GM18519 (cell line): ENCODE results near the gene ATP1A2.

Experiments
- ATAC-seq: cut with Tn5 transposase; IDR thresholded peaks from one replicate; pipeline ENCODE4 v1.9.1; 2021; ENCODE audit warnings: mild to moderate bottlenecking, moderate library complexity; ENCODE audit not compliant: unreplicated experiment, low FRiP score

The ATP1A2 gene

GRCh38 chr1:160115545-160116282 is at the start of gene ATP1A2:
ATP1A2 (plus strand) TSS chr1:160115759; CDS start chr1:160115862, 103 bp downstream.
- ATAC-seq: no peak

- ATAC-seq: no peak
Measured at GRCh38 chr1:160066829-160067745, 48.5 kb upstream of the ATP1A2 start.

DNA sequence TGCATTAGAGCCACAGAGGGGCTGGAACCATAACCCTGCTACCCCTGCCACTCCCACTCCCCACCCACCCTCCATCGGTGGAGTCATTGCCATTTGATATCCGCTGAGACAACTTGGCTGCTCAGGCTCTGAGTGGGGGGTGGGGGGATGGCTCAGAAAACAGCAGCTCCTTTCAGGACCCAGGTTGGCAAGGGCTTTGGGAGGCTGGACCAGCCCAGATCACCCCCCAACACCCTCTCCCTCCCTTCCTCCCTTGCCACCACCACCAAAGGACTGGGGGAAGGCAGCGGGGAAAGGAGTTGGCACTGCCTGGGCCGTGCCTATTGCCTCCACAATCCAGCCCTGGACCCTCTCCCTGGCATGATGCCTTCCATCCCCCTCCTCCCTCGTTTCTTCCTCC is 47.3 kb upstream of the ATP1A2 start:
- ATAC-seq: no peak

DNA sequence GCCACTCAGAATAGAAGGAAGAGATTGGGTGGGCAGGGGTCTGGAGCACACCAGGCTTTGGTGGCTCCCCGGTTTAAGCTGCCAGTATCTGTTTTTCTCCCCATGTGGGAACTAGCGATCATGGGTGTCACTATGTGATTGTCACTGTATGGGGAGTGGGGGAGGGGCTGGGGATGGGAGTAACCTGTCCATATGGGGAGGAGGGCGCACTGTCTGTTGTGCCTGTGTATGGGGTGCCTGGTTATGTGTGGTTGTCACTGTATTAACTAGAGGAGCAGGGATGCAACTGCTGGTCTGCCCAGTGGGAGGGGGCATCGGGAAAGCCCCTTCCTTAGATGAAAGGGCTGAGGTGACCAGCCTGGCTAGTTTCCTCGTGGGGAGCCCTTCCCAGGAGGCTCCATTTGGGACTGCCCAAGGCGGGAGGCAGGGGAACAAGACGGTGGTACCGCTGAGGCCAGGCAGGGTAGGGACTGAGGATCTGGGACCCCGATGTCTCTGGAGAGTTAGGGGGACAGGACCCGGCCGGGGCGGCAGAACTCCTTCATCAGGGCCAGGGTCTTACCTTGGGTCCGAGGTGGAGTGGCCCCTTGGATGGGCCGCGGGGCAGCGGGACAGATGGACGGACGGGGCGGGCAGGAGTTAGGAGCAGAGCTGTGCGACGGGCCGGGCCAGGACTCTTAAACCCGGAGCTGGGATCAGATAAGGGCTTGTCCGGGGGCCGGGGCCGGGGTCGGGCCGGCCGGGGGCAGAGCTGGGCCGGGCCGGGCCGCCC is 45.9 kb upstream of the ATP1A2 start, which contains the start of gene KCNJ10:
Gene KCNJ10 (minus strand): TSS at position 701 of the 772 bp plus-strand sequence. CDS start 27,628 bp downstream, outside the sequence.
- ATAC-seq: no peak

DNA sequence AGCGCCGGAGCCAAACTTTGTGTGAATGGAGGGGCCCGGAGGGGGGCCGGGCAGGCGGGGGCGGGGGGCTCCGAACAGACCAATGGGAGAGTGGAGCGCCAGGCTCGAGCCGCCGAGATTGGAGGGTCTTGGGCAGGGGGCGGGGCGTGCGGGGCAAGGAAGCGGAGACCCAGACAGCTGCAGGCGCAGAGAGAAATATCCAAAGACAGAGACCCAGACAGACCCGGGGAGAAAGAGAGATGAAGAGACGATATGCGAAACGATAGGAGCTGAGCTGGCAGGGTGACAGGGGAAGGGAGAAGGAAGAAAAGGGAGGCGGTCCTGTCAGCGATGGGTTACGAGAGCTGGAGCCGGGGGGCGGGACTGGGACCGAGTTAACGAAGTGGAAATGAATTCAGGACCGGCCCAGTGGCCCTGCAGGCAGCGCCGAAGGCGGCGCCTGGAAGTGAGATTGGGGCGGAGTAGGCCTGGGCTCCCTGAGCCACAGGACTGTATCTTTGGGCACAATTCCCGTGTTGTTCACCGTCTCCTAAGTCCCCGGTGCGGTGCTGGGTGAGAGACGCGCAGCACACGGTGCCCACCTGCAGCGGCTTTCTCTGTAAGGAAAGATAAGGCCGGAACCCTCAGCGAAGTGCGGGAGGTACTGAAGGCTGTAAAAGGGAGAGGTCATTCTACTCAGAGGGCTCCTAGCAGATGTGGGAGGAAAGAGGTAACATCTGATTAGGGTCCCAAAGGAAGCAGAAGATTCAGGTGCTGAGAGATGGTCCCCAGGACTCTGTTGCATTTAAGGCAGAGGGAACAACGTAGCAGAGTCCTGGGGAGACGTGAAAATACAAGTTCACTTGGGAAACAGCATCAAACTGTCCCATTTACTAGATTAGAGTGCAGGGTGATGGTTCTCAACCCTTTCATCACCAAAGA is 45.1 kb upstream of the ATP1A2 start:
- no peak for ATAC-seq

DNA sequence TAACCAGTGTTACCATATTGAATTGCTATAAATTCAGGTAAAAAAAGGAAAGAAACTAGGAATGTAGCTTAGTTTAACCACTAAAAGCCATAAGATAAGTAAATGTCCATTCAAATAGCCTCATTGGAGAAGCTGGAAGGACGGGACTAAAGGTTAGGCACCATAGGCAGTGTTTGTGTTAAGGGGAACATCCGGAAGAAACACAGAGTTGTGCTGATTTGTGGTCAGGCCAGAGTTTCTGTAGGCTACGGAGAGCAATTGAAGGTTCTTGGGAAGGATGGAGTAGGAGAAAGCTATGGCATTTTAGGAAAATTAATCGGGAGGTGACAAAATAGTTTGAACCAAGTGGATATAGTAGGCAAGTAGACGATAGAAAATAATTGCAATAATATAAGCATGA is 44.3 kb upstream of the ATP1A2 start:
- ATAC-seq: no peak

- ATAC-seq: no peak
Measured at GRCh38 chr1:160074865-160075264, 40.7 kb upstream of the ATP1A2 start.

- no peak for ATAC-seq
Measured at GRCh38 chr1:160075836-160076235, 39.7 kb upstream of the ATP1A2 start.

DNA sequence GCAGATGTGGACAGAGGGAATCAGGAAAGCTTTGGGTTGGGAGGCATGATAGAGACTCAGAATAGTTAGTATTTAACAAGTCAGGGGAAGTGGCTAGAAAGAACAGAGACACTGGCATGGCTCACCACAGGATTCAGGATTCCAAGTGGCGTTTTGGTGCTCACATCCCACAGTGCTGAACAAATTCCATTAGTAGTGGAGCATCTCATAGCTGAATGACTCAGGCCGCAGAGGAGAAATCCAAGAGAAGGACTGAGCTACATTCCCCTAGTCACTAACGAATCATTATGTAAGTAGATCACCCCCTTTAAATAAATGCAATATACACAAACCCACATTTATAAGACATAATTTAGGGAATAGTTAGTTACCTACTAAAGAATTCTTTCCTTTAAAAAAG is 39.3 kb upstream of the ATP1A2 start:
- no peak for ATAC-seq

- ATAC-seq: no peak
Measured at GRCh38 chr1:160077486-160077885, 38.1 kb upstream of the ATP1A2 start.

DNA sequence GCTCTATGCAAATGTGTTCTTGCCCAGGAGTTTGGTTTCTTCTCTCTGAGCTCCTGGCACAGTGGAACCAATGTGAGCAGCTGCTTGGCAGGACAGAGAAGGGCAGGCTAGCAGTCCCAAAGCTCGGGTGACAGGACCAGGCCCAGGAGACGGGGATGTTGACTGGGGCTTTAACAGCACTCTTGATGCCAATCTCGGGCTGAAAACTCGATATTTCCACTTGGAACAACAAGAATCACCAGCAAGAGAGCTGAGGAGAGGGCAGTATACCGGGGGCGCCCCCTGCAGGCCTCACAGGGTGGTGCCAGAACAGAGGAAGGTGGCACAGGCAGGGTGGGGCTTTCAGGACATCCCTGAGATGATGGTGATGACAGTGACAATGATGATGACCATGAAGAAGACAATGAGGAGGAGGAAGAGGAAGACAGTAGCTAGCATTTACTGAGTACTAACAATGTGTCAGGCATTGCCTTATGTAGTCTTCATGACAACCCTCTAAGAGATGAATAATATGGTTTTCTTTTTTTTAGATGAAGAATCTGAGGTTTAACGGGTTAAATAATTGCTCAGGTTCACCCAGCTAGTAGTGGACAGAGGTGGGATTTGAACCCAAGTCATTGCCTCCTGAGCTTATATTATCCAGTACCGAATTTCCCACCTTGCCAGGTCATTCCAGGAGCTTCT is 36.9 kb upstream of the ATP1A2 start:
- peak; percentile 59 for ATAC-seq

- ATAC-seq: no peak
Measured at GRCh38 chr1:160079448-160079847, 36.1 kb upstream of the ATP1A2 start.

DNA sequence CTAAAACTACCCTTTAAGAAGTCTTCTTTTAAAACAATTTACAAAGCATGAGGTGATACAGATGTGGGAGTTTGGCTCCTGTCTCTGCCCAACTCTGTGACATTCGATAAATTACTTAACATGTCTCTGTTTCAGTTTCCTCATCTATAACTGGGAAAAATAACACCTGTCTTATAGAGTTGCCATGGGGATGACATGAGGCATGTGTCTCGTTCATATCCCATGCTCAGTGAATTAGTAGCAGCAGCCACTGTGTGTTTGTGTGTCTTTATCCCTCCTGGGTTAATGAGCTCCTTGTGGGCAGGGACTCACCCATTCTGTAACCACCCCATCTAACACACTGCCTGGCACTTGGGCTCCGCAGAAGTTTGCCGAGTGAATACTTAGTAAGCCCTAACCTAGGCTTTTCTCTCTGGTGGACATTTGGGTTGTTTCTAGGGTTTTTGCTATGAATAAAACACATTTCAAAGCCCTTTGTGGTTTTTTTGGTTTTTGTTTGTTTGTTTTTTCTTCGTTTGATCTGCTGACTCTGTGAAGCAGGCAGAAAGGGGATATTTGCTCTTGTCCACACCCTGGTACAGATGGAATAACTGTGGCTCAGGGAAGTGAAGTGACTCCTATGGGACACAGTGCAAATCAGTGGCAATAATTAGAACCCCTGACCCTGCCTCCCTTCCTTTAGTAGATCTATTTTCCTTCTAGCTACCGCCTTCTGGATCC is 35.0 kb upstream of the ATP1A2 start:
- ATAC-seq: no peak

GRCh38 chr1:160081261-160081936 is 34.2 kb upstream of the ATP1A2 start, which contains the start of gene KCNJ9:
KCNJ9 (plus strand) TSS chr1:160081538; CDS start chr1:160084031, 2,493 bp downstream.
- ATAC-seq: no peak

GRCh38 chr1:160082487-160082886 is 33.1 kb upstream of the ATP1A2 start:
- no peak for ATAC-seq

- no peak for ATAC-seq
Measured at GRCh38 chr1:160082926-160083325, 32.6 kb upstream of the ATP1A2 start.

DNA sequence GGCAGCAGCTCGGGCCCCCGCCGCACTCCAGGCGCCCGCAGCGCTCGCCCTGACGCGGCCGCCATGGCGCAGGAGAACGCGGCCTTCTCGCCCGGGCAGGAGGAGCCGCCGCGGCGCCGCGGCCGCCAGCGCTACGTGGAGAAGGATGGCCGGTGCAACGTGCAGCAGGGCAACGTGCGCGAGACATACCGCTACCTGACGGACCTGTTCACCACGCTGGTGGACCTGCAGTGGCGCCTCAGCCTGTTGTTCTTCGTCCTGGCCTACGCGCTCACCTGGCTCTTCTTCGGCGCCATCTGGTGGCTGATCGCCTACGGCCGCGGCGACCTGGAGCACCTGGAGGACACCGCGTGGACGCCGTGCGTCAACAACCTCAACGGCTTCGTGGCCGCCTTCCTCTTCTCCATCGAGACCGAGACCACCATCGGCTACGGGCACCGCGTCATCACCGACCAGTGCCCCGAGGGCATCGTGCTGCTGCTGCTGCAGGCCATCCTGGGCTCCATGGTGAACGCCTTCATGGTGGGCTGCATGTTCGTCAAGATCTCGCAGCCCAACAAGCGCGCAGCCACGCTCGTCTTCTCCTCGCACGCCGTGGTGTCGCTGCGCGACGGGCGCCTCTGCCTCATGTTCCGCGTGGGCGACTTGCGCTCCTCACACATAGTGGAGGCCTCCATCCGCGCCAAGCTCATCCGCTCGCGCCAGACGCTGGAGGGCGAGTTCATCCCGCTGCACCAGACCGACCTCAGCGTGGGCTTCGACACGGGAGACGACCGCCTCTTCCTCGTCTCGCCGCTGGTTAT is 31.4 kb upstream of the ATP1A2 start:
- no peak for ATAC-seq
